GM12878 (cell line): ENCODE measurements around the gene CD180. TPM values are rescaled to one million over a fixed set of nuclear protein-coding genes. Genes with fewer than 3 reads are reported as not detected.

Experiments
- ATAC-seq: fragments of 200-7000 bp; cut with Tn5 transposase; 3 replicates; pipeline ENCODE4 v1.9.1; 2020; ENCODE audit warnings: mild to moderate bottlenecking, moderate library complexity
- BruUV-seq: library from RNA; stranded (reverse); fragments of 400-500 nt; replicated peaks from 2 replicates; lab custom pipeline; 2021; lab: Mats Ljungman, UMichigan
- CTCF ChIA-PET: fragments of 300-600 bp; sonication (Branson Sonifier 250); formaldehyde crosslinking; extraction: SDS; loops from one replicate; lab custom pipeline; 2021; ENCODE audit warnings: inconsistent platforms; lab: Yijun Ruan, JAX
- POLR2A ChIA-PET: fragments of 350-600 bp; formaldehyde crosslinking; extraction: SDS; loops from one replicate; lab custom pipeline; 2021; ENCODE audit warnings: inconsistent platforms; lab: Charles Lee
- RAD21 ChIA-PET: fragments of 300-600 bp; sonication (Branson Sonifier 250); formaldehyde crosslinking; loops from one replicate; lab custom pipeline; 2023; ENCODE audit warnings: antibody characterized with exemption; ENCODE audit not compliant: unreplicated experiment; lab: Charles Lee
- SMC1A ChIA-PET: fragments of 300-600 bp; sonication (Branson Sonifier 250); formaldehyde crosslinking; loops from one replicate; lab custom pipeline; 2023; ENCODE audit not compliant: unreplicated experiment, uncharacterized antibody; lab: Charles Lee
- DNase-seq: peaks from one replicate; pipeline ENCODE4 v3.0.0-alpha.2; 2011; ENCODE audit warnings: low read depth, low spot score
- FAIRE-seq: peaks from 3 replicates; lab custom pipeline; 2011; peaks lifted over from hg19 to GRCh38; lab: Jason Lieb, UNC
- H2AFZ ChIP-seq: 2 replicates; pipeline ENCODE4 v1.6.0; 2011; ENCODE audit warnings: low read depth, low read length, control low read depth; ENCODE audit not compliant: control insufficient read depth
- H3K27ac ChIP-seq: 2 replicates; pipeline ENCODE4 v1.5.1; 2011; ENCODE audit warnings: control low read depth; ENCODE audit not compliant: control insufficient read depth, insufficient read depth
- H3K27me3 ChIP-seq, 2 experiments: replicated peaks in 1 of 2; 2 replicates each; pipeline versions ENCODE4 v1.6.0 to v1.6.1; 2011; ENCODE audit warnings: low read length in 1 of 2; ENCODE audit not compliant: control insufficient read depth in 2 of 2, insufficient read depth in 2 of 2
- H3K36me3 ChIP-seq, 2 experiments: 2 replicates each; pipeline ENCODE4 v1.5.1; 2011; ENCODE audit warnings: low read length in 1 of 2; ENCODE audit not compliant: control insufficient read depth in 2 of 2, insufficient read depth in 2 of 2
- H3K4me1 ChIP-seq: 2 replicates; pipeline ENCODE4 v1.6.1; 2011; ENCODE audit warnings: mild to moderate bottlenecking, low read length, moderate library complexity, mixed read lengths; ENCODE audit not compliant: control insufficient read depth, insufficient read depth
- H3K4me2 ChIP-seq: 2 replicates; pipeline ENCODE4 v1.6.0; 2011; ENCODE audit warnings: control low read depth; ENCODE audit not compliant: control insufficient read depth, insufficient read depth
- H3K4me3 ChIP-seq: fragments of 200-600 bp; sonication (generic); 2 replicates; pipeline ENCODE4 v1.5.1; 2016
- H3K79me2 ChIP-seq: 2 replicates; pipeline ENCODE4 v1.6.0; 2011; ENCODE audit warnings: low read length; ENCODE audit not compliant: control insufficient read depth, insufficient read depth
- H3K9ac ChIP-seq: 2 replicates; pipeline ENCODE4 v1.8.0; 2011; ENCODE audit warnings: low read length, control low read depth, mixed read lengths; ENCODE audit not compliant: control insufficient read depth, insufficient read depth
- H3K9me3 ChIP-seq: replicated peaks from 3 replicates; pipeline ENCODE4 v1.5.1; 2011; ENCODE audit warnings: mild to moderate bottlenecking, low read length; ENCODE audit not compliant: control insufficient read depth, insufficient read depth
- H4K20me1 ChIP-seq: 2 replicates; pipeline ENCODE4 v1.6.0; 2011; ENCODE audit not compliant: control insufficient read depth, insufficient read depth
- CBX5 ChIP-seq: sonication (generic); IDR thresholded peaks from 2 replicates; pipeline ENCODE4 v1.6.1; 2016; ENCODE audit warnings: low read depth, moderate library complexity, mild to moderate bottlenecking, inconsistent platforms
- CREM ChIP-seq: IDR thresholded peaks from 2 replicates; pipeline ENCODE4 v1.6.1; 2014; ENCODE audit warnings: antibody characterized with exemption, low read depth
- FOS ChIP-seq: IDR thresholded peaks from 3 replicates; pipeline ENCODE4 v1.6.1; 2011; ENCODE audit warnings: borderline replicate concordance; ENCODE audit not compliant: insufficient read length; ENCODE audit errors: extremely low read depth
- HCFC1 ChIP-seq: fragments of 150-350 bp; IDR thresholded peaks from 2 replicates; pipeline ENCODE4 v1.6.1; 2014; ENCODE audit warnings: low read length
- MEF2A ChIP-seq: IDR thresholded peaks from 2 replicates; pipeline ENCODE4 v1.6.1; 2011; ENCODE audit warnings: low read depth, mild to moderate bottlenecking, low read length, moderate library complexity; ENCODE audit not compliant: insufficient read depth
- NBN ChIP-seq: fragments of 450-650 bp; IDR thresholded peaks from 2 replicates; pipeline ENCODE4 v1.6.1; 2016
- NFIC ChIP-seq: IDR thresholded peaks from 2 replicates; pipeline ENCODE4 v1.6.1; 2012; ENCODE audit warnings: low read depth, mild to moderate bottlenecking, inconsistent platforms, low read length, moderate library complexity
- NR2C2 ChIP-seq: IDR thresholded peaks from 2 replicates; pipeline ENCODE4 v1.6.1; 2011; ENCODE audit warnings: borderline replicate concordance, low read depth; ENCODE audit not compliant: control insufficient read depth, insufficient read length
- POU2F2 ChIP-seq: IDR thresholded peaks from 3 replicates; pipeline ENCODE4 v1.6.1; 2011; ENCODE audit warnings: low read depth, mild to moderate bottlenecking, low read length, borderline replicate concordance
- RAD51 ChIP-seq: fragments of 450-650 bp; IDR thresholded peaks from 2 replicates; pipeline ENCODE4 v1.6.1; 2016; ENCODE audit warnings: moderate library complexity, mild to moderate bottlenecking, inconsistent platforms
- RBBP5 ChIP-seq: fragments of 200-600 bp; sonication (generic); conservative IDR thresholded peaks from 2 replicates; pipeline ENCODE4 v1.6.1; 2016
- SIX5 ChIP-seq: IDR thresholded peaks from 2 replicates; pipeline ENCODE4 v1.6.1; 2011; ENCODE audit warnings: mild to moderate bottlenecking, low read depth, low read length, moderate library complexity; ENCODE audit not compliant: severe bottlenecking
- SP1 ChIP-seq: IDR thresholded peaks from one replicate; pipeline ENCODE4 v1.6.1; 2011; ENCODE audit warnings: low read depth, low read length
- TCF7 ChIP-seq: IDR thresholded peaks from 2 replicates; pipeline ENCODE4 v1.6.1; 2014; ENCODE audit warnings: antibody characterized with exemption, borderline replicate concordance
- ZNF217 ChIP-seq: fragments of 450-650 bp; IDR thresholded peaks from 2 replicates; pipeline ENCODE4 v1.6.1; 2017; ENCODE audit warnings: antibody characterized with exemption, mild to moderate bottlenecking
- ZNF24 ChIP-seq: fragments of 450-650 bp; IDR thresholded peaks from 2 replicates; pipeline ENCODE4 v1.6.1; 2017; ENCODE audit warnings: antibody characterized with exemption, mild to moderate bottlenecking
- WGBS: methylation state at CpG from one replicate; pipeline ENCODE4 v1.1.6; 2016; ENCODE audit warnings: low lambda C conversion rate; ENCODE audit not compliant: insufficient replicate concordance, insufficient coverage; ENCODE audit errors: missing lambda C conversion rate; 5-methylcytosine and 5-hydroxymethylcytosine counted together
- in situ Hi-C: fragments of 300-500 bp; cut with MboI; formaldehyde crosslinking; loops from 9 replicates; pipeline ENCODE4 v1.14.3; 2018; ENCODE audit warnings: mixed read lengths
- intact Hi-C: fragments of 100-400 bp; cut with micrococcal nuclease; formaldehyde crosslinking; loops from one replicate; pipeline ENCODE4 v1.14.2; 2022; ENCODE audit not compliant: unreplicated experiment
- polyA plus RNA-seq, 11 experiments: library from polyadenylated mRNA; depleted of rRNA in 4 of 11; unstranded in 6 of 11; stranded (reverse) in 5 of 11; fragments of >200 nt; fragmentation: Nextera tagmentation in 4 of 11; fragmentation: Illumina TruSeq in 1 of 11; extraction: Ambion mirVana in 4 of 11; extraction: Trizol in 1 of 11; gene quantifications; 1 replicate in 1 of 11; 2 replicates in 10 of 11; pipeline versions ENCODE4 v1.2.1 to v1.2.3, GENCODE V29; 2011 to 2016; ENCODE audit warnings: inconsistent platforms in 2 of 11, missing spikeins in 2 of 11, low read depth in 1 of 11
- total RNA-seq, 4 experiments: library from RNA; depleted of rRNA in 3 of 4; stranded (reverse); fragments of >200 nt in 3 of 4; fragmentation: Illumina TruSeq in 1 of 4; extraction: Trizol in 1 of 4; gene quantifications; 2 replicates each; pipeline versions ENCODE4 v1.2.1 to v1.2.3, GENCODE V29; 2013 to 2021
- TF ChIP-seq, protein P1 (sequence below): fragments of 450-650 bp; conservative IDR thresholded peaks from 2 replicates; pipeline ENCODE4 v1.6.1; 2017; ENCODE audit warnings: mild to moderate bottlenecking, moderate library complexity
- TF ChIP-seq, protein P2 (sequence below): IDR thresholded peaks from 2 replicates; pipeline ENCODE4 v1.6.1; 2012; ENCODE audit warnings: low read depth, low read length, improper control_type of control experiment

CD180 gene
- total and polyA plus RNA-seq, 10 of the 15 experiments (the other 5 are each of a cell fraction or from before 2014, with no cell fraction given) = 0.22 to 9.7 (median 2.9) TPM

- Histone ChIP-seq H3K4me2 (no peak overlapping the region), H3K27ac (no peak overlapping the region), H2AFZ (no peak overlapping the region), H3K4me3 (no peak overlapping the region), H3K9ac (no peak overlapping the region), H3K79me2 (no peaks in the 10 kb centered on the region), H4K20me1 (no peaks in the 10 kb centered on the region)
- intact Hi-C loops = no loop called here
- RAD21 ChIA-PET = interaction anchor here (1.1 kb wide), 1 partner anchor 28 kb away, joined by 4 read pairs; no protein-coding TSS in a partner anchor
- no TSS peak for BruUV-seq
- ATAC-seq = no peak
- SMC1A ChIA-PET = no interaction called here
- no peak for TF ChIP-seq SP1
- TF ChIP-seq MEF2A = no peak
- TF ChIP-seq FOS = no peak
- TF ChIP-seq CBX5 = no peak
- TF ChIP-seq, protein P1, sequence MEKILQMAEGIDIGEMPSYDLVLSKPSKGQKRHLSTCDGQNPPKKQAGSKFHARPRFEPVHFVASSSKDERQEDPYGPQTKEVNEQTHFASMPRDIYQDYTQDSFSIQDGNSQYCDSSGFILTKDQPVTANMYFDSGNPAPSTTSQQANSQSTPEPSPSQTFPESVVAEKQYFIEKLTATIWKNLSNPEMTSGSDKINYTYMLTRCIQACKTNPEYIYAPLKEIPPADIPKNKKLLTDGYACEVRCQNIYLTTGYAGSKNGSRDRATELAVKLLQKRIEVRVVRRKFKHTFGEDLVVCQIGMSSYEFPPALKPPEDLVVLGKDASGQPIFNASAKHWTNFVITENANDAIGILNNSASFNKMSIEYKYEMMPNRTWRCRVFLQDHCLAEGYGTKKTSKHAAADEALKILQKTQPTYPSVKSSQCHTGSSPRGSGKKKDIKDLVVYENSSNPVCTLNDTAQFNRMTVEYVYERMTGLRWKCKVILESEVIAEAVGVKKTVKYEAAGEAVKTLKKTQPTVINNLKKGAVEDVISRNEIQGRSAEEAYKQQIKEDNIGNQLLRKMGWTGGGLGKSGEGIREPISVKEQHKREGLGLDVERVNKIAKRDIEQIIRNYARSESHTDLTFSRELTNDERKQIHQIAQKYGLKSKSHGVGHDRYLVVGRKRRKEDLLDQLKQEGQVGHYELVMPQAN = no peak
- TF ChIP-seq CREM = no peak
- TF ChIP-seq NFIC = no peak
- TF ChIP-seq SIX5 = no peak
- no peak for TF ChIP-seq HCFC1
- TF ChIP-seq ZNF217 = no peak
- no peak for TF ChIP-seq NR2C2
- TF ChIP-seq ZNF24 = no peak
- no peak for TF ChIP-seq NBN
- TF ChIP-seq, protein P2, sequence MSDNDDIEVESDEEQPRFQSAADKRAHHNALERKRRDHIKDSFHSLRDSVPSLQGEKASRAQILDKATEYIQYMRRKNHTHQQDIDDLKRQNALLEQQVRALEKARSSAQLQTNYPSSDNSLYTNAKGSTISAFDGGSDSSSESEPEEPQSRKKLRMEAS = no peak
- no peak for TF ChIP-seq POU2F2
- TF ChIP-seq RBBP5 = no peak
- no peak for TF ChIP-seq RAD51
- no peak for TF ChIP-seq TCF7
- TF ChIP-seq, all 136 proteins: peak for 0
- in situ Hi-C loops = loop anchor here (25.0 kb wide), 1 partner anchor 1752 kb away; no protein-coding TSS in a partner anchor
- 49% methylated on average over 12 of the region's 12 CpGs for WGBS
- no peak for DNase-seq
- FAIRE-seq = no peak
- Histone ChIP-seq H3K4me1 (no peaks in the 10 kb centered on the region; the same call in 1 of the 2 replicates), H3K27me3 (no peaks in the 10 kb centered on the region), H3K9me3 (no peaks in the 10 kb centered on the region), H3K36me3 (no peaks in the 10 kb centered on the region)
- CTCF ChIA-PET = interaction anchor here (1.9 kb wide), 1 partner anchor 11 kb away, joined by 8 read pairs; no protein-coding TSS in a partner anchor
- POLR2A ChIA-PET = no interaction called here
Measured at GRCh38 chr5:67235399-67236110, 39.0 kb upstream of the CD180 start.
